PC-9 (cell line): ENCODE results near the gene CHSY1.

ENCODE experiments used
- EZH2 ChIP-seq: fragments of 200-600 bp; sonication (generic); IDR thresholded peaks from 2 replicates; pipeline ENCODE4 v1.8.0; 2017; ENCODE audit warnings: antibody characterized with exemption, low read depth
- TF ChIP-seq, protein P1 (sequence below): fragments of 200-600 bp; sonication (generic); conservative IDR thresholded peaks from 2 replicates; pipeline ENCODE4 v1.6.1; 2017; ENCODE audit warnings: mixed run types, antibody characterized with exemption, mild to moderate bottlenecking, moderate library complexity

- TF ChIP-seq, protein P1, sequence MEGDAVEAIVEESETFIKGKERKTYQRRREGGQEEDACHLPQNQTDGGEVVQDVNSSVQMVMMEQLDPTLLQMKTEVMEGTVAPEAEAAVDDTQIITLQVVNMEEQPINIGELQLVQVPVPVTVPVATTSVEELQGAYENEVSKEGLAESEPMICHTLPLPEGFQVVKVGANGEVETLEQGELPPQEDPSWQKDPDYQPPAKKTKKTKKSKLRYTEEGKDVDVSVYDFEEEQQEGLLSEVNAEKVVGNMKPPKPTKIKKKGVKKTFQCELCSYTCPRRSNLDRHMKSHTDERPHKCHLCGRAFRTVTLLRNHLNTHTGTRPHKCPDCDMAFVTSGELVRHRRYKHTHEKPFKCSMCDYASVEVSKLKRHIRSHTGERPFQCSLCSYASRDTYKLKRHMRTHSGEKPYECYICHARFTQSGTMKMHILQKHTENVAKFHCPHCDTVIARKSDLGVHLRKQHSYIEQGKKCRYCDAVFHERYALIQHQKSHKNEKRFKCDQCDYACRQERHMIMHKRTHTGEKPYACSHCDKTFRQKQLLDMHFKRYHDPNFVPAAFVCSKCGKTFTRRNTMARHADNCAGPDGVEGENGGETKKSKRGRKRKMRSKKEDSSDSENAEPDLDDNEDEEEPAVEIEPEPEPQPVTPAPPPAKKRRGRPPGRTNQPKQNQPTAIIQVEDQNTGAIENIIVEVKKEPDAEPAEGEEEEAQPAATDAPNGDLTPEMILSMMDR = no peak
- TF ChIP-seq EZH2 = no peak
These were observed 42.5 kb downstream of the CHSY1 start for GRCh38 chr15:101209285-101209845.
